ENCODE data around the gene IGDCC3.

The IGDCC3 gene

DNA sequence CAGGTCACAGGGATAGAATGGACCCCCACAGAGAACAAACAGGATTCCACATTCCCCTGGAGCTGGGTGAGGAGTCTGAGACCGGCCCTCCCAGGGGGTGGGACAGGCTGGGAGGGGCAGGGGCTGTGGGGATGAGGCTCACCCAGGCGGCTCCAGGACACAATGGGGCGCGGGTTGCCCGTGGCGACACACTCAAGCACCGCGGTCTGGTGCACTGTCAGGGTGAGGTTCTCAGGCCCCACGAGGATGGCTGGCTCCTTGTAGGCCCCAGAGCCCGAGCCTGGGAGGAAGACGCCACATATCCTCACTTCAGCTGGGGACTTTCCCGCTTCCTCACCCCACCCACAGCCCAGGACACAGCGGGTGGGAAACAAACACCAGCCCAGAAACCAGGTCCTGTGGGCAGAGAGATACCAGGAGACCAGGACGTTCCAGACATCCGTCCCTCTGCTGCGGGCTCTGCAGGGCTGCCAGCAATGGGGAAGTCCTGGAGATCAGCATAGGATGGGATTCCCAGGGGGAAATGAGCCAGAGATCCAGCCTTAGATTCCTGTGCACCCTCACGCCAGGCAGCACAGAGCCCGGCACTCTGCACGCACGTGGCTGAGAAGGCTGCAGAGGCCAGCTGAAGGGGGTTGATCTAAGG, 43.1 kb downstream of the IGDCC3 start:
- intact Hi-C loops (cut with DNase I): no loop called here

DNA sequence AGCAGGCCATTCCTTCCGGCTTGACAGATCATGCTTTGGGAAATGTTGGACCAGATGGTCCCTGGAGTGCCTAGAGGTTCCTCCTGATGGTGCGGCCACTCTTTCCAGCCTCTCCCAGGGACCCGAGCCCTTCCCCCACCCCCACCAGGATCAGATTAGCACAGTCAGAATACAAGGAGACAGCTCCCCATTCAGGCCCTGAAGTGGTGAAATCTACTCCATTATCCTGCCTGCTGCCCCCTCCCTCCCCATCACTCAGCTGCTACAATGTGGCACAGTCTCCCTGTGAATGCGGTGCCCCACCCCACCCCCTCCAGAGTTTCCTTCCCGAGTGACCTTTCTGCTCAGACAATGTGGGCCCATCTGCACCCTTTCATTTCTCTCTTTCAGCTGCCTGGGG, 43.9 kb downstream of the IGDCC3 start:
- intact Hi-C loops (cut with DNase I): no loop called here
- peak in 2 of 42 donors; percentile 16 to 20 for DNase-seq

More for the DNA sequence above, 43.1 kb downstream of the IGDCC3 start:
- DNase-seq: no peak

DNA sequence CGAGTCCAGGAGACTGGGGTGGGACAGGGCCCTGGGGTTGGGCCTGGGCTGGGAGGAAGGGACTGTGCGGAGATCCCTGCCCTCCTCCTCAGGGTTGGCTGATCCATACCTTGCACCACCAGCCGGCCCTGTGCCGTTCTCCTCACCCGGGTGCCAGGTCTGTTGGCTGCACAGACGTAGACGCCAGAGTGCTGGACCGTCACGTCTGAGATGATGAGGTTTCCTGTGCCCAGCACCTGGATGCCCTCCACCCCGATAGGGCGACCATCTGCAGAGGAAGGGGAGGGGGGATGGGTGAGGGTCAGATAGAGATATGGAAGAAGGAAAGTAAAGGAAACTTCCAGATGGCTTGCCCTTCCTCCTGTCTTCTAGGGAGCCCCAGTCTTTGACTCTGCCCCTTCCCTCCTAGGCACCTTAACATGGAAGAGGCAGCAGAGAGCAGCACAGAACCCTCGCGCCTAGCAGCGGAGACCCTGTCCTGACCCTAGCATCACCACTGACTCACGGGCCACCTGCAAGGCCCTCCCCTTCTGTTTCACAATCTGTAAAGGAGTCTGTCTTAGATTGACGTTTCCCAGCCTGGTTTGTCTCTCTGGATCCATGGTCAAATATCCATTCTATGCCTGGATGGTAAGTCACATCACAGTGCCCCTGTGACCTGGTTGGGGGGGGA, 44.5 kb downstream of the IGDCC3 start:
- intact Hi-C loops (cut with DNase I): no loop called here

GRCh38 chr15:65332391-65333147, 45.2 kb downstream of the IGDCC3 start:
- DNase-seq: no peak
- intact Hi-C loops (cut with DNase I): no loop called here

More for the DNA sequence above, 44.5 kb downstream of the IGDCC3 start:
- no peak for DNase-seq

- intact Hi-C loops (cut with DNase I): no loop called here
These were observed 46.0 kb downstream of the IGDCC3 start for GRCh38 chr15:65331811-65332210.

GRCh38 chr15:65330934-65331645, 46.7 kb downstream of the IGDCC3 start:
- no peak for DNase-seq
- intact Hi-C loops (cut with DNase I): no loop called here

More at GRCh38 chr15:65331811-65332210, 46.0 kb downstream of the IGDCC3 start:
- no peak for DNase-seq

DNA sequence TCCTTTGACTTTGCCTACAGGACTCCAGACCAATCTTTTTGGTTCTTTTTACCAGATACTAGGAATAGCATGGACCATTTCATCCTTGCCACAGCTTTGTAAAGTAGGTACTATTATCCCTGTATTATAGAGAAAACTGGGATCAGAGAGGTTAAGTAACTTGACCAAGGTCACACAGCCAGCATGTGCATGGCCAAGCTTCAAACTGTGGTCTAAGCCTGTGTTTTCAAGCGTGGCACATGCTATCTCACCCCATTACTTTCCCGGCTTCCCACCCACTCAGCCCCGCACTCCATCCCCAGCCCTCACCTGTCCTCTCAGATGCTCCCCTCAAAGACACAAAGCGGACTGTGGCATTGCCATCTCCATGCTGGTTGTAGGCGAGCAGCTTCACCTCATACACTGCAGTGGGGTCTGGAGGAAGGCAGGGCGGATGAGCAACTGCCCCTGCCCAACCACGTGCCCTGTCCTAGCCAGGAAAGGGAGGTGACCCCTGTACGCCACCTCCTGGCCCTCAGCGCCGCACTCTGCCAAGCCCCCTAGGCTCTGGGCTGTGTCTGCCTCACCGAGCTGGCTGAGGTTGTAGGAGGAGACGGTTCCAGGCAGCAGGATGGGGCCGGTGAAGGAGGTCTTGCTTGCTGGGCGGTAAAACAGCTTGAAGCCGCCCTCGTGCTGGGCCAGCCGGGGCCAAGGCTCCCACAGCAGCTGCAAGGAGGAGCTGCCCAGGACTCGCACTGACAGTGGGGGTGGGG, 47.6 kb downstream of the IGDCC3 start:
- intact Hi-C loops (cut with DNase I): no loop called here
- no peak for DNase-seq

GRCh38 chr15:65329288-65329983, 48.4 kb downstream of the IGDCC3 start:
- DNase-seq: no peak
- intact Hi-C loops (cut with DNase I): no loop called here

DNA sequence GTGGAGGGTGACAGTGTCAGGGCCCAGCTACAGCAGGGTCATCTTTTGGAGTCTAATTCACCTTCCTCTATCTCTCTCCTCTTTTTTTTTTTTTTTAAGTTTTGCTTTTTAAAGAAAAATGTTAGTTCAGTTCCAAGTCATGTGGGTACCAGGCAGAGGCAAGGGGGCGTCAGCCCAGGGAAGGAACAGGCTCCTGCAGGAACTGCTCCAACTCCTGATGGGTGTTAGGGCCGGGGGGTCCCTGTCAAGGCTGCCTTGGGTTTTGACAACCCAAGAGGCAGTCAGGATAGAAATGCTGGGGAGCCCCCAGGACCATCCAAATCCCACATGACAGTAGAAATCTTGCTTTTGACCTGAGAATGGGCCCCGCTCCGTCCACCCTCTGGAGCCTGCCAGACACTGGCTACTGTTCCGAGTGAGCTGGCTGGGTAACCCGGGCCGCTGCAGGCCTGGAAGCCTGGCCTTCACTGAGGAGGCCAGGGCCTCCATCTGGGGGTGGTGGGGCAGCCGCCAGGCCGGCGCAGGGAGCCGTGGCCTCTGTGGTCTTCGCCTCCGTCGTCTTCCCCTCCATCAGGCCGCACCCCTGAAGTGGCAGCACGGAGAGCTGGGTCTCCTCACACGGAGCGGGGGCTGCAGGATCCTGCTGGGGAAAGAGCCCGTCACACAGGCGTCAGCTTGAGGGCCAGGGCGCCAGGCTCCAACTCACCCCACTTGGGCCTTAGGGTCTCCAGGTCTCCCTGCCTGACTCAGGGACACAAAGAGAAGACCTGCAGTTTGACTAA, 49.1 kb downstream of the IGDCC3 start:
- intact Hi-C loops (cut with DNase I): no loop called here
- DNase-seq: no peak

- intact Hi-C loops (cut with DNase I): no loop called here
- no peak for DNase-seq
These were observed 50.0 kb downstream of the IGDCC3 start for GRCh38 chr15:65327651-65328393.

GRCh38 chr15:65326818-65327217, 51.0 kb downstream of the IGDCC3 start:
- intact Hi-C loops (cut with DNase I): no loop called here
- no peak for DNase-seq

- DNase-seq: peak in 41 of 42 donors; percentile 30 to 84 (median 63)
These were observed 51.7 kb downstream of the IGDCC3 start for GRCh38 chr15:65326117-65326526.

DNA sequence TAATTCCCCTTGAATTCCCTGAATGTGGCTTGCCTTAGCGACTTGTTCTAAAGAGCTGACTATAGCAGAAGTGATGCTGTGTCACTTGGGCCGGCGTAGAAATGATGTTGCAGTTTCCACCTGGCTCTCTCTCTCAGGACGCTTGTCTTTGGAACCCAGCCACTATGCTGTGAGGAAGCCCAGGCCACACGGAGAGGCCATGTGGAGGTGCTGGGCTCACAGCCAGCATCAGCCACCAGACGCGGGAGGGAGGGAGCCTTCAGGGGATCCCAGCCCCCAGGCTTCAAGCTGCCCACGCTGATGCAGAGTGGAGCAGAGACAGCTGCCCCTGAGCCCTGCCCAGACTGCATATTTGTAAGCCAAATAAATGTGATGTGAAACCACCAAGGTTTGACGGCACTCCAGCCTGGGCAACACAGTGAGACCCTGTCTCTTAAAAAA, 54.7 kb downstream of the IGDCC3 start:
- DNase-seq: peak in 29 of 42 donors; percentile 12 to 61 (median 32)

More at GRCh38 chr15:65326117-65326526, 51.7 kb downstream of the IGDCC3 start:
- intact Hi-C loops (cut with DNase I): no loop called here

GRCh38 chr15:65318870-65319356, 58.9 kb downstream of the IGDCC3 start:
- DNase-seq: peak; percentile 62 to 95 (median 86)
- intact Hi-C loops (cut with DNase I): loop anchor here (2.0 kb wide), 1 partner anchor 66 kb away; no protein-coding TSS in a partner anchor

More for the DNA sequence above, 54.7 kb downstream of the IGDCC3 start:
- intact Hi-C loops (cut with DNase I): no loop called here

GRCh38 chr15:65312400-65312916, 65.3 kb downstream of the IGDCC3 start:
- intact Hi-C loops (cut with DNase I): no loop called here
- peak in 39 of 42 donors; percentile 21 to 86 (median 68) for DNase-seq

GRCh38 chr15:65311760-65312159, 66.0 kb downstream of the IGDCC3 start:
- intact Hi-C loops (cut with DNase I): no loop called here

More at GRCh38 chr15:65311760-65312159, 66.0 kb downstream of the IGDCC3 start:
- no peak for DNase-seq
